A673 (cell line): ENCODE results near the gene P2RY6.
"Not testable (repeated sequence)": the region's sequence is repeated elsewhere in the genome, so short reads cannot be mapped to it uniquely, and the experiment has no call there.

Source experiments
- CTCF ChIP-seq: fragments of 300-800, 200-600 bp; sonication (generic); conservative IDR thresholded peaks from 2 replicates; pipeline ENCODE4 v1.5.1; 2017; ENCODE audit warnings: low read depth, mild to moderate bottlenecking, antibody characterized with exemption, low read length, moderate library complexity, mixed read lengths
- EZH2 ChIP-seq: fragments of 200-600 bp; sonication (generic); IDR thresholded peaks from 2 replicates; pipeline ENCODE4 v1.6.1; 2017; ENCODE audit warnings: borderline replicate concordance, low read depth, mild to moderate bottlenecking, mixed read lengths, antibody characterized with exemption, low read length; ENCODE audit not compliant: poor library complexity, severe bottlenecking

GRCh38 chr11:73274191-73274590, 2.1 kb downstream of the P2RY6 start:
- not testable (repeated sequence) for TF ChIP-seq EZH2, CTCF
